GM12875 (cell line): Measurements from ENCODE around the gene CPNE6.
A peak's percentile ranks its signal among the peaks of the same experiment; 100 is the strongest.

ENCODE experiments used
- H3K4me3 ChIP-seq: one replicate; pipeline ENCODE4 v1.5.1; 2011; ENCODE audit warnings: low read depth, low read length, control low read depth
- TF ChIP-seq, protein P1 (sequence below): IDR thresholded peaks from 2 replicates; pipeline ENCODE4 v1.5.1; 2011; ENCODE audit warnings: low read depth, mild to moderate bottlenecking, control low read depth, inconsistent platforms, low read length, moderate library complexity, borderline replicate concordance; ENCODE audit not compliant: insufficient read depth

The CPNE6 gene

DNA sequence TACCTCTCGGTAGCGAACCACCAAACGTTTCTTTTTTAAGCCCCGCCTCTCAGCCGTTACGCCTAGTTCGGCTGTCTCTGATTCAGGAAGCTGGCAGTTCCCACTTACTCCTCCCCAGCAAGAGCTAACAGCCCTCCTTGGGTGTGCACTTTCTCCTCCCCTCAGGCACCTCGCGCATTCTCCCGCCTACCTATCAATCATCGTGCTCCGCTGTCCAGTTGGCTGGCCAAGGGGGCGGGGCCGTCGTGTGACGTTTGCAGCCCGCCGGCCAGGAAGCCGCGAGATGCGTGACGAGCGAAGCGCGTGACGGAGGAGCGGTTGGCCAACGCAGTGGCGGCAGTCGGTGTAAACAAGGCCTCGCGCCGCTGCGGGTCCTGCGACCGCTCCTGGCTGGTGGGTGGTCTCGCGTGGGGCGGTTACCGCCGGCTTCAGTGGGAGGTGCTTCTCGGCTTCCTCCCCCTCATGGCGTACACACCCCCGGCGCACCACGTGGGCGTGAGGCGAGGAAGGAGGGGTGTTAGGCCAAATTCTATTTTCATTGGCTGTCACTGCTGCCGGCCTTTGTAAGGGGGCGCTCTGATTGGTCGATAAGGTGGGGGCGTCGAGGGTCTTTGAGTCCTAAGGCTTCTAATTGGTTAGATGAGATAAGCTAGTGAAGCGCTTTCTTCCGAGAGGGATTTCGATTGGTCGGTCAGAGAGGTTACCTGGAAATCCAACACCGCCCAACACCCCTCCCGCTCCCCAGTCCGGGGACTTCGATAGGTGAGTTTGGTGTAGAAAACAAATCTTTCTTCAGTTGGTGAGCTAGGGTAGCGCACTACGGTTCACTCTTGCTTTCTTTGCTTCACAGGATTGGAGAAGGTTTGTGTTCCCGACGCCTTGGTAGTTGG lies 43.4 kb downstream of the CPNE6 start, which contains the start of the genes DCAF11 and NRL:
TSS of gene DCAF11 (plus strand) at position 246 of the 890 bp plus-strand sequence. CDS start 818 bp downstream, outside the sequence.
TSS of gene NRL (minus strand) at position 418 of the 890 bp plus-strand sequence. CDS start 32,101 bp downstream, outside the sequence.
- TF ChIP-seq, protein P1, sequence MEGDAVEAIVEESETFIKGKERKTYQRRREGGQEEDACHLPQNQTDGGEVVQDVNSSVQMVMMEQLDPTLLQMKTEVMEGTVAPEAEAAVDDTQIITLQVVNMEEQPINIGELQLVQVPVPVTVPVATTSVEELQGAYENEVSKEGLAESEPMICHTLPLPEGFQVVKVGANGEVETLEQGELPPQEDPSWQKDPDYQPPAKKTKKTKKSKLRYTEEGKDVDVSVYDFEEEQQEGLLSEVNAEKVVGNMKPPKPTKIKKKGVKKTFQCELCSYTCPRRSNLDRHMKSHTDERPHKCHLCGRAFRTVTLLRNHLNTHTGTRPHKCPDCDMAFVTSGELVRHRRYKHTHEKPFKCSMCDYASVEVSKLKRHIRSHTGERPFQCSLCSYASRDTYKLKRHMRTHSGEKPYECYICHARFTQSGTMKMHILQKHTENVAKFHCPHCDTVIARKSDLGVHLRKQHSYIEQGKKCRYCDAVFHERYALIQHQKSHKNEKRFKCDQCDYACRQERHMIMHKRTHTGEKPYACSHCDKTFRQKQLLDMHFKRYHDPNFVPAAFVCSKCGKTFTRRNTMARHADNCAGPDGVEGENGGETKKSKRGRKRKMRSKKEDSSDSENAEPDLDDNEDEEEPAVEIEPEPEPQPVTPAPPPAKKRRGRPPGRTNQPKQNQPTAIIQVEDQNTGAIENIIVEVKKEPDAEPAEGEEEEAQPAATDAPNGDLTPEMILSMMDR, result no peak
- H3K4me3 ChIP-seq, result peak within 1 kb of the TSS; percentile 58

DNA sequence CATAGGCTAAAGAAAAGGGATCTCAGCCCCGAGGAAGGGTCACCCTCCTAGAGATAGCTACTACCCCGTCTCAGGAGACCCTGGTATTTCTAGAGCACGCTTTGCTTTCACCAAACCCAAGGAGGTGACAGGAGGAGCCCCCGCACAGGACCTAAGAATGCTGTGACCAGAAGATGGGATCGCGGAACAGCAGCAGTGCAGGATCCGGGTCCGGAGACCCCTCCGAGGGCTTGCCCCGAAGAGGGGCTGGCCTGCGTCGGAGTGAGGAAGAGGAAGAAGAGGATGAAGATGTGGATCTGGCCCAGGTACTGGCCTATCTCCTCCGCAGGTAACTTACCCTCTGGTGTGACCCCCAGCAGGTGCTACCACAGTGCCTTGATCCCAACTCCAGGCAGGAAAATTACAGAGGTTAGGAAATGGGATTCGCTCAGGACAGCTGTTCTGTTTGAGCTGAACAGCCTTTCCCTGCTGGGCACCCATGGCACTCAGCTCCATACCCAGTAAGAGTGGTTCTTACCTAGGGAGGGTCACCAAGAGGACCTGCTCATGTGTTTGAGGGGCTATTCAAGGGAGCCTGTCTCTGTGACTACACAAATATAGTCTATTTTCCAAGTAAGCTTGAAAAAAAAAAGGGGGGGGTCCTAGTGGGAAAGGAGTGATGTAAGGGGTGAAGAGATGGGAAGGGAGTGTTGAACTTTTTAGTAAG lies 44.2 kb downstream of the CPNE6 start:
- H3K4me3 ChIP-seq, result peak overlapping the region; percentile 46
- TF ChIP-seq, protein P1, result no peak

DNA sequence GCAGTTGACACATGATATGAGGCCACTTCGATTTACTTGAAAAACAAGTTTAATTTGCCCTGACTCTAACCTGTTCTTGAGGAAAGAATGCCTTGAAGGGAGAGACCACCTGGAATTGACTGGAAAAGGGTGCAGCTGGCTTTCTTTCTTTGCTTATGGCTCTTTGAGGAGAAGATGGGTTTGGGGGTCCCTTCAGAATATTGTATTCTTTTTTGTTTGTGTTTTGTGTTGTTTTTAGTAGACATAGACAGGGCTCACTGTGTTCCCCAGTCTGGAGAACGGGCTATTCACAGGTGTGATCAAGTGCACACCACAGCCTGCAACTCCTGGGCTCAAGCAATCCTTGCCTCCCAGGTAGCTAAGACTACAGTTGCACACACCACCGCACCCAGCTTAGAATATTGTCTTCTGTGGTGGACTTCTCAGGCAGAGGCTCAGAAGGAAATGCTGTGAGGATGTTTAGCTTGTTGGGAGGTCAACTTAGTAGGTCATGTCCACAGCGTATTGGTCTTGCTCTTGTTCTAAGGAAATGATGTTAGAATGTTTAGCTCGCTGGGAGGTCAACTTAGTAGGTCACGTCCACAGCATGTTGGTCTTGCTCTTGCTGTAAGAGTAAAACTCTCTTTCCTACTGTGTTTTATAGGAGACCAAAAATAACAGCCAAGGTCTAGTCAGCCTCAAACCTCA lies 44.9 kb downstream of the CPNE6 start:
- TF ChIP-seq, protein P1, result no peak
- no peak overlapping the region for H3K4me3 ChIP-seq

DNA sequence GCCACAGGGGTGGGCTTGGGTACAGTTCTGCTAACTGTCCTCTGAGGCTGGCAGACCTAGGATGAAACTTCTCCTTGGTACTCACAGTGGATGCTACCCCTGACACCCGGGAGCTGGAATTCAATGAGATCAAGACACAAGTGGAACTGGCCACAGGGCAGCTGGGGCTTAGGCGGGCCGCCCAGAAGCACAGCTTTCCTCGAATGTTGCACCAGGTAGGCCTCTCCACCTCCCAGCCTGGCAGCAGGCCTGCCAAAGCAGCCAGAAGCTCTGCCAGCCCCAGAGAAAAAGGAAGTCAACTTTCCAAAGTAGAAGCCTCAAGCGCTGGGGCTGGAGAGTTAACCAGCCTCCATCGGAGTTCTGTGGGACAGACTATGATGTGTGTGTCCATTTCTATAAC lies 45.8 kb downstream of the CPNE6 start:
- H3K4me3 ChIP-seq, result no peak overlapping the region
- TF ChIP-seq, protein P1, result no peak

DNA sequence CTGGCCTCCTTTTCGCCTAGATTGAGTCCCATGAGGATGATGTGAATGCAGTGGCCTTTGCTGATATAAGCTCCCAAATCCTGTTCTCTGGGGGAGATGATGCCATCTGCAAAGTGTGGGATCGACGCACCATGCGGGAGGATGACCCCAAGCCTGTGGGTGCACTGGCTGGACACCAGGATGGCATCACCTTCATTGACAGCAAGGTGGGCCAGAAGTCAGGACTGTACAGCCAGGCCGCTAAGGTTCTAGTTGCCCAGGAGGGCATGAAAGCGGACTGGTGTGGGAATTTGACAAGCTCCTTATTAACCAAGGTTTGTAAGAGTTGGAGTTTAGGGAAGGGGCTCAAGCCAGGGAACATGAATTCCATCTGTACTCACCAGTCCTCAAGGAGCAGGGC lies 48.3 kb downstream of the CPNE6 start:
- TF ChIP-seq, protein P1, result no peak
- H3K4me3 ChIP-seq, result no peak overlapping the region

DNA sequence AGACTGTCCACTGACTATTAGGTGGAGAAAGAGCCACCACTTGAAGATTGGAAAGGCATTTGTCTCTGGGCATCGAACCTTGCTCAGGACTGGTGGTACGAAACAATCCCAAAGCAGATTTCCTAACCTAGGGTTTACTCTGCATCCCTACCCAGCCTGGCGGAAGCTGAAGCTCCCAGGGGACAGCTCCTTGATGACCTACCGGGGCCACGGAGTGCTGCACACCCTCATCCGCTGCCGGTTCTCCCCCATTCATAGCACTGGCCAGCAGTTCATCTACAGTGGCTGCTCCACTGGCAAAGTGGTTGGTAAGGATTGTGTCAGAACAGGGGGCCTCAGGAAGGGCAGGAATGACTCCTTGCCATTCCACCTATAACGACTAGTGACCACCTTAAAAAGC lies 49.8 kb downstream of the CPNE6 start:
- TF ChIP-seq, protein P1, result no peak
- no peak overlapping the region for H3K4me3 ChIP-seq
